ENCODE data around the gene GYPC.

The GYPC gene

DNA sequence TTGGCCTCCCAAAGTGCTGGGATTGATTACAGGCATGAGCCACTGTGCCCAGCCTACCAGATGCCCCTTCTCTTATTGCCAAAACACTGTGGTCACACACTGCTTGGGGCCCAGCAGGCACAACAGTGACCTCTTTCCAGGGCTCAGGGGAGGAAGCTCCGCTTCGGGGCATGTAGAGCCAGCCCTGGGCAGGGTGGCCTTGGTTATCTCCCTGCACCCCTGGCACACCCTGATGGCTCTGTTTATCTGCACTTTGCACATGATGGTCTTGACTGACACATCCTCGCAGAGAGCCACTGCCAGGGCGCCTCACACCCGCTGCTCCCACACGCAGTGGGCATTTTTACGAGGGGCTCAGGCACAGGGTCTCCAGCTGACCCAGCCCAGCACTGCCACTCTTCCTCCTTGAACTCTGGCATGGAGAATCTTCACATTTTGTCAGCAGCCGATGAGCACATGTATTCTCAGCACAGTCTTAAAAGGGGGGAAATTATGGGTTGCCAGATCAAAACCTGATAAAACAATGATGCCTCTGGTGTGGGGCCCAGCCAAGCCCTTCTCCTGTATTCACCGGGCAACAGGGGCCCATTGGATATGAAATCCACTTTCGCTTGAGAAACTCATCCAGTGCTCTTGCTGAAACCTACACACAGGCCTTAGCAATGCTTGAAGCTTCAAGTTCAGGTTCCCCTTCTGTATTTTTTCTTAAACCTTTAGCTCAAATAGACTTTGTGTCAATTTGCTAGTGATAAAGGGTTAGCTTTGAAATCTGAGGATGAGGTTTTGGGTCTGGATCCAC, 5.9 kb downstream of the GYPC start:
- TF ChIP-seq, protein P1, sequence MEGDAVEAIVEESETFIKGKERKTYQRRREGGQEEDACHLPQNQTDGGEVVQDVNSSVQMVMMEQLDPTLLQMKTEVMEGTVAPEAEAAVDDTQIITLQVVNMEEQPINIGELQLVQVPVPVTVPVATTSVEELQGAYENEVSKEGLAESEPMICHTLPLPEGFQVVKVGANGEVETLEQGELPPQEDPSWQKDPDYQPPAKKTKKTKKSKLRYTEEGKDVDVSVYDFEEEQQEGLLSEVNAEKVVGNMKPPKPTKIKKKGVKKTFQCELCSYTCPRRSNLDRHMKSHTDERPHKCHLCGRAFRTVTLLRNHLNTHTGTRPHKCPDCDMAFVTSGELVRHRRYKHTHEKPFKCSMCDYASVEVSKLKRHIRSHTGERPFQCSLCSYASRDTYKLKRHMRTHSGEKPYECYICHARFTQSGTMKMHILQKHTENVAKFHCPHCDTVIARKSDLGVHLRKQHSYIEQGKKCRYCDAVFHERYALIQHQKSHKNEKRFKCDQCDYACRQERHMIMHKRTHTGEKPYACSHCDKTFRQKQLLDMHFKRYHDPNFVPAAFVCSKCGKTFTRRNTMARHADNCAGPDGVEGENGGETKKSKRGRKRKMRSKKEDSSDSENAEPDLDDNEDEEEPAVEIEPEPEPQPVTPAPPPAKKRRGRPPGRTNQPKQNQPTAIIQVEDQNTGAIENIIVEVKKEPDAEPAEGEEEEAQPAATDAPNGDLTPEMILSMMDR (IDR thresholded peaks at IDR 0.05; ENCODE audit: low read depth, low read length): no peak
- DNase-seq (ENCODE audit: extremely low read depth, low read depth): no peak

DNA sequence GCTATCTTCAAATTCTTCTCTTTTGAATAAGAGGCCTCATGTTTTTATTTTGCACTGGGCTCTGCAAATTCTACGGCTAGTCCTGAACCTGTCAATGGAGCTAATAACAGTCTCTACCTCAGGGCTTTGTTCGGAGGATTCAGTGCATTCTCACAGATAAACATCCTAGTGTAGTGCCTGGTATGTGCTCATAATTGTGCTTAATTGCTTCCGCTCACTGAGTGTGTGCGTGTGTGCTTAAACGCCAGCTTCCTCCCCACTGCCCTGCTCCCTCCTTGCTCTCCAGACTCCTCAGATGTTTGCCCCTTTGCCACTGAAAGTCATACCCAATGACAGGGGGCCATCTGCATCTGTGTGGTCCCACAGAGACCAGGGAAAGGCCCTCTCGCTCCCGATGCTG, 6.7 kb downstream of the GYPC start:
- TF ChIP-seq, protein P1 (IDR thresholded peaks at IDR 0.05; ENCODE audit: low read depth, low read length): no peak
- no peak for DNase-seq (ENCODE audit: extremely low read depth, low read depth)

DNA sequence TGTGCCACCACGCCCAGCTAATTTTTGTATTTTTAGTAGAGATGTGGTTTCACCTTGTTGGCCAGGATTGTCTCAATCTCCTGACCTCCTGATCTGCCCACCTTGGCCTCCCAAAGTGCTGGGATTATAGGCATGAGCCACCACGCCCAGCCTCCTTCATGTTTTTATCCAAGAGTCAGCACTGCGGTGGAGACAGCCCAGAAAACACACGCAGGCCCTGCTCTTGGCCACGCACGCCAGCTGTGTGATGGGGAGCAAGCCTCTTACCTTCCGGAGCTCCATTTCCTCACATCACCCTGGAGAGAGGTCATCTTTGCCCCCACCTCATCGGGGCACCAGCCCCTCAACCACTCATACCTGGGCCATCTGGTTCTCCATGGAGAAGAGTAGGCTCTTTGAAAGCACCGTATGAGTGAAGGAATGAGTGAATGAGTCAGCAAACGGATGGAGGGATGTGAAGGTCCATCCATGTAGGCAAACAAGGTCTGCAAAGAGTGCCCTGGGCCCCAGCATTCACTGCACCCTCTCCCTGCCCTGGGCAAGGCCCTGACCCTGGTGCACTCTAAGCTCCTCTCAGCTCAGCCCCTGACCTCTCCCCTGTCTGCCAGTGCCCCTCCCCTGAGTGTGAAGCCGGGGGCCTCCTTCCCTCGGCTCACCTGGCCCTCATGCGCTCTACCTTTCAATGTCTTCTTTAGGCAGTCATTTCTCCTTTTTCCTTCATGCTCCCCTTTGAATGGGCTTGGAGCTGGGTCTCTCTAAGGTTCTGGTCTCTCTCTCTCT, 7.4 kb downstream of the GYPC start:
- no peak for DNase-seq (ENCODE audit: extremely low read depth, low read depth)
- TF ChIP-seq, protein P1 (IDR thresholded peaks at IDR 0.05; ENCODE audit: low read depth, low read length): no peak

DNA sequence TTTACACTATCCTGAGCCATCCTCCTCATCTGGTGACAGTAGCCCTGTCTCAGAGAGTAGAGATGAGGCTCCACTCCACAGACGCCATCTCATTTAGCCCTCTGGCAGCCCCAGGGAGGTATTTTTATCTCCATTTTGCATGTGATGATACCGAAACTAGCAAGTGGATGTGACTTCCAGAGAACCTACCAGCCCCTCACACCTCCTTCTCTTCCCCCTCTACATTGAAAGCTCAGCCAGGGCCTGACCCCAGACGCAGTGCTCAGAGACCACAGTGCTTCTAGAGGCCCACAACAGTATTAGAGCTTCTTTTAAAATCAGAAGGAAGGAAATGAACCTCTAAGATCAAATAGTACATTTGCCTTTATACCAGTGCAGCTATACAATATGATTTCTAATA, 8.3 kb downstream of the GYPC start:
- DNase-seq (ENCODE audit: extremely low read depth, low read depth): no peak
- TF ChIP-seq, protein P1 (IDR thresholded peaks at IDR 0.05; ENCODE audit: low read depth, low read length): no peak

DNA sequence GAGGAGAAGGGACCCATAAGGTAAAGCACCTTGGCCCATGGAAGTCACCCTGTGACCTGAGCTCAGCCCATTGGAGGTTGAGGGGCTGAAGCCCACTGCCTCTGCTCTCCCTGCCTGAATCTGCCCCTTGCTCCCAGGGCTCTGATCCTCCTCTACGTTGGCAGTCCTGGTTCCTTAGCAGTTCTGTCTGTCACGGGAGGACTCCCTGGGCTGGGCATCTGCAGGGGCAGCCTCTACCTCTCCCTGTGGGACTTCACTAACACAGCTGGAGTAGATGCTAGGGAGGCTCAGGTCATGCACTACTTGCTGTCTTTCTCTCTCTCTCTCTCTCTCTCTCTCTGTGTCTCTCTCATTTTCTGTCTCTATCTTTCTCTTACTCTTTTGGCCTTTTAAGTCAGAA, 8.7 kb downstream of the GYPC start:
- DNase-seq (ENCODE audit: extremely low read depth, low read depth): no peak
- TF ChIP-seq, protein P1 (IDR thresholded peaks at IDR 0.05; ENCODE audit: low read depth, low read length): no peak

DNA sequence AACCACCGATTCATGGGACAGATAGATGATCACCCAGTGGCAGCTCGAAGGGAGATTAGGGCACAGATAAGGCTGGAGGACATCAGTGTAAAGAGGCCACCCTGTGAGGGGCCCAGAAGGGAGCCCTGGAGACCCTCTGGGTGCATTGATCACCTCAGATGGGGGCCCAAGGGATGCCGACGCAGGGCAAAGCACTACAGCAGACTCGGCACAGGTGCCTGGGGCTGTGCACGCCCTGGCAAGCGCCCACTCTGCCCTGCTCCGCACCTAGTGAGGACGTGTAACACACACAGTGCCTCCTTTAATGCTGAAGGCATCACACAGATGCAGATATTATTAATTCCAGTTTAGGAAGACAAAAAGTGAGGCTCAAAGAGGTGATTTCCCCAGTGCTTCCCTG, 9.5 kb downstream of the GYPC start:
- DNase-seq (ENCODE audit: extremely low read depth, low read depth): no peak
- TF ChIP-seq, protein P1 (IDR thresholded peaks at IDR 0.05; ENCODE audit: low read depth, low read length): no peak

DNA sequence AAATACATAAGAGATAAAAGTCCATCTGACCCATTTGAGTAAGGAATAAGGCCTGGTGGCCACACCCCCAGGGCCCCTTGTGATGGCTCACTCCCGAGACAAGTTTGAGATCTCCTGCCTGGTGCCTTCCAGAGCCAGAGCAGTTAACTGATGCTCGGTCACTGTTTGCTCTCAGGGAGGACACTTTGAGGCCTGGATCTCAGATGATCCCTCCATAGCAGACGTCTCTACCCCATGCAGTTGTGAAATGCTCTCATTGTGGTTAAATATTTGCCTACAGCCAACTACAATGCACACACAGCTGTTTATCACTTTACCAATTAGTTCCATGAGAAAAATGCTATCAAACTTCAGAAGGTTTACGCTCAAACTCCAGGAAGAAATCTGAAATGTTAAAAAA, 12.3 kb downstream of the GYPC start:
- DNase-seq (ENCODE audit: extremely low read depth, low read depth): no peak
- TF ChIP-seq, protein P1 (IDR thresholded peaks at IDR 0.05; ENCODE audit: low read depth, low read length): no peak
